ENCODE measurements around the gene SP5. TPM values are rescaled to one million over a fixed set of nuclear protein-coding genes. Genes with fewer than 3 reads are reported as not detected.

SP5 gene
- total and polyA plus RNA-seq, 10 of the 15 experiments (the other 5 are each of a cell fraction or from before 2014, with no cell fraction given), result not detected

DNA sequence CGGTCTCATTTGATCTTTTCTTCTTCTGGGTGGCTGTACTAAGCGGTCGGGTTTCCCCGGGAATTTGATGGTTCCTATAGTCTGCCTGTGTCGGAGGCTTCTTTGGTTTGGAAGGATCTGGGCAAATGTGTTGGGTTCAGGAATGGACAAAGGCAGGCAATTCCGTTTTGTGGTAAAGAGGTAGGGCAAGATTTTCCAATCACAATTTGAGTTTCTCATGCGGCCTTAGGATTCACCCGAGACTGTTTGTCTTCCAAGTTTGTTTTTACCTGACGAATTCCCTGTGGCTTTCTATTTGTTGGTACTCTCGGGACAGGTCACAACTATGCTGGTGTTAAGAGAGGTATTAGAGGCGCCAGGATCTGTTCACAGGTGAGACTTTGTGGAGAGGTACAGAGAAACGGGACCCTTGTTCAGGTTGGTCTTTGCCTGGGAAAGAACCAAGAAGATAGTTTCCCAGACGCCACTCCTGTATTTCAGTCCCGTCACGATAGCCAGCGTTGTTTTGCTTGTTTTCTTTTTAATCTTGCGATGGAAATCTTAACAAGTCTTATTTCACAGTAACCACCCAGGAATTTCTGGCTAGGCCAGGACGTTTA, 3.0 kb downstream of the SP5 start:
- Histone ChIP-seq H3K4me3 (no peak overlapping the region), H3K4me1 (ENCODE audit: control insufficient read depth, insufficient read depth, low read length) (no peaks in the 10 kb centered on the region; the same call in 1 of the 2 replicates), H2AFZ (ENCODE audit: control insufficient read depth, low read depth, low read length) (no peak overlapping the region), H3K79me2 (ENCODE audit: control insufficient read depth, insufficient read depth, low read length) (no peaks in the 10 kb centered on the region), H3K4me2 (ENCODE audit: control insufficient read depth, insufficient read depth) (no peak overlapping the region), H3K27ac (ENCODE audit: control insufficient read depth, insufficient read depth) (no peak overlapping the region), H3K36me3 (ENCODE audit: control insufficient read depth in 2 of 2, insufficient read depth in 2 of 2, low read length in 1 of 2) (no peaks in the 10 kb centered on the region), H3K9me3 (replicated peaks; ENCODE audit: control insufficient read depth, insufficient read depth, low read length) (no peaks in the 10 kb centered on the region; the same call in 2 of the 3 replicates), H3K27me3 (replicated peaks in 1 of 2; ENCODE audit: control insufficient read depth in 2 of 2, insufficient read depth in 2 of 2, low read length in 1 of 2) (peaks cover 25 to 27% of the 10 kb centered on the region in 2 experiments), H4K20me1 (ENCODE audit: control insufficient read depth, insufficient read depth) (no peaks in the 10 kb centered on the region), H3K9ac (ENCODE audit: control insufficient read depth, insufficient read depth, low read length) (no peak overlapping the region)
- ATAC-seq (no peak), DNase-seq (ENCODE audit: low read depth, low spot score) (no peak), FAIRE-seq (no peak)
- intact Hi-C loops (cut with micrococcal nuclease; ENCODE audit: unreplicated experiment), result loop anchor here (5.0 kb wide), 2 partner anchors 311 to 481 kb away; no protein-coding TSS in a partner anchor
- BruUV-seq (replicated peaks), result no TSS peak
- CTCF ChIA-PET, result no interaction called here
- RAD21 ChIA-PET (ENCODE audit: unreplicated experiment), result no interaction called here
- in situ Hi-C loops (cut with MboI), result no loop called here
- POLR2A ChIA-PET, result no interaction called here
- SMC1A ChIA-PET (ENCODE audit: uncharacterized antibody, unreplicated experiment), result interaction anchor here (1.1 kb wide), 1 partner anchor 310 kb away, joined by 4 read pairs; no protein-coding TSS in a partner anchor
- 19% methylated on average over 18 of the region's 18 CpGs for WGBS (ENCODE audit: insufficient coverage, insufficient replicate concordance, low lambda C conversion rate, missing lambda C conversion rate)
- TF ChIP-seq, protein P1, sequence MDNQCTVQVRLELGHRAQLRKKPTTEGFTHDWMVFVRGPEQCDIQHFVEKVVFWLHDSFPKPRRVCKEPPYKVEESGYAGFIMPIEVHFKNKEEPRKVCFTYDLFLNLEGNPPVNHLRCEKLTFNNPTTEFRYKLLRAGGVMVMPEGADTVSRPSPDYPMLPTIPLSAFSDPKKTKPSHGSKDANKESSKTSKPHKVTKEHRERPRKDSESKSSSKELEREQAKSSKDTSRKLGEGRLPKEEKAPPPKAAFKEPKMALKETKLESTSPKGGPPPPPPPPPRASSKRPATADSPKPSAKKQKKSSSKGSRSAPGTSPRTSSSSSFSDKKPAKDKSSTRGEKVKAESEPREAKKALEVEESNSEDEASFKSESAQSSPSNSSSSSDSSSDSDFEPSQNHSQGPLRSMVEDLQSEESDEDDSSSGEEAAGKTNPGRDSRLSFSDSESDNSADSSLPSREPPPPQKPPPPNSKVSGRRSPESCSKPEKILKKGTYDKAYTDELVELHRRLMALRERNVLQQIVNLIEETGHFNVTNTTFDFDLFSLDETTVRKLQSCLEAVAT (IDR thresholded peaks at IDR 0.05), result no peak
- TF ChIP-seq SRF (IDR thresholded peaks at IDR 0.05; ENCODE audit: low read depth in 2 of 2, low read length in 2 of 2), result no peak
- TF ChIP-seq, protein P2, sequence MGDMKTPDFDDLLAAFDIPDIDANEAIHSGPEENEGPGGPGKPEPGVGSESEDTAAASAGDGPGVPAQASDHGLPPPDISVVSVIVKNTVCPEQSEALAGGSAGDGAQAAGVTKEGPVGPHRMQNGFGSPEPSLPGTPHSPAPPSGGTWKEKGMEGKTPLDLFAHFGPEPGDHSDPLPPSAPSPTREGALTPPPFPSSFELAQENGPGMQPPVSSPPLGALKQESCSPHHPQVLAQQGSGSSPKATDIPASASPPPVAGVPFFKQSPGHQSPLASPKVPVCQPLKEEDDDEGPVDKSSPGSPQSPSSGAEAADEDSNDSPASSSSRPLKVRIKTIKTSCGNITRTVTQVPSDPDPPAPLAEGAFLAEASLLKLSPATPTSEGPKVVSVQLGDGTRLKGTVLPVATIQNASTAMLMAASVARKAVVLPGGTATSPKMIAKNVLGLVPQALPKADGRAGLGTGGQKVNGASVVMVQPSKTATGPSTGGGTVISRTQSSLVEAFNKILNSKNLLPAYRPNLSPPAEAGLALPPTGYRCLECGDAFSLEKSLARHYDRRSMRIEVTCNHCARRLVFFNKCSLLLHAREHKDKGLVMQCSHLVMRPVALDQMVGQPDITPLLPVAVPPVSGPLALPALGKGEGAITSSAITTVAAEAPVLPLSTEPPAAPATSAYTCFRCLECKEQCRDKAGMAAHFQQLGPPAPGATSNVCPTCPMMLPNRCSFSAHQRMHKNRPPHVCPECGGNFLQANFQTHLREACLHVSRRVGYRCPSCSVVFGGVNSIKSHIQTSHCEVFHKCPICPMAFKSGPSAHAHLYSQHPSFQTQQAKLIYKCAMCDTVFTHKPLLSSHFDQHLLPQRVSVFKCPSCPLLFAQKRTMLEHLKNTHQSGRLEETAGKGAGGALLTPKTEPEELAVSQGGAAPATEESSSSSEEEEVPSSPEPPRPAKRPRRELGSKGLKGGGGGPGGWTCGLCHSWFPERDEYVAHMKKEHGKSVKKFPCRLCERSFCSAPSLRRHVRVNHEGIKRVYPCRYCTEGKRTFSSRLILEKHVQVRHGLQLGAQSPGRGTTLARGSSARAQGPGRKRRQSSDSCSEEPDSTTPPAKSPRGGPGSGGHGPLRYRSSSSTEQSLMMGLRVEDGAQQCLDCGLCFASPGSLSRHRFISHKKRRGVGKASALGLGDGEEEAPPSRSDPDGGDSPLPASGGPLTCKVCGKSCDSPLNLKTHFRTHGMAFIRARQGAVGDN (IDR thresholded peaks at IDR 0.05), result no peak
- no peak for TF ChIP-seq YBX1 (IDR thresholded peaks at IDR 0.05)
- no peak for TF ChIP-seq RAD21 (IDR thresholded peaks at IDR 0.05; ENCODE audit: insufficient read depth, low read depth, low read length)
- TF ChIP-seq TARDBP (IDR thresholded peaks at IDR 0.05; ENCODE audit: borderline replicate concordance), result no peak
- no peak for TF ChIP-seq HDAC6 (IDR thresholded peaks at IDR 0.05; ENCODE audit: unreplicated experiment)
- TF ChIP-seq, protein P3, sequence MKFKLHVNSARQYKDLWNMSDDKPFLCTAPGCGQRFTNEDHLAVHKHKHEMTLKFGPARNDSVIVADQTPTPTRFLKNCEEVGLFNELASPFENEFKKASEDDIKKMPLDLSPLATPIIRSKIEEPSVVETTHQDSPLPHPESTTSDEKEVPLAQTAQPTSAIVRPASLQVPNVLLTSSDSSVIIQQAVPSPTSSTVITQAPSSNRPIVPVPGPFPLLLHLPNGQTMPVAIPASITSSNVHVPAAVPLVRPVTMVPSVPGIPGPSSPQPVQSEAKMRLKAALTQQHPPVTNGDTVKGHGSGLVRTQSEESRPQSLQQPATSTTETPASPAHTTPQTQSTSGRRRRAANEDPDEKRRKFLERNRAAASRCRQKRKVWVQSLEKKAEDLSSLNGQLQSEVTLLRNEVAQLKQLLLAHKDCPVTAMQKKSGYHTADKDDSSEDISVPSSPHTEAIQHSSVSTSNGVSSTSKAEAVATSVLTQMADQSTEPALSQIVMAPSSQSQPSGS (IDR thresholded peaks at IDR 0.05; ENCODE audit: low read length), result no peak
- TF ChIP-seq NFYB (IDR thresholded peaks at IDR 0.05; ENCODE audit: insufficient read depth, low read depth, low read length), result no peak
- TF ChIP-seq BMI1 (IDR thresholded peaks at IDR 0.05; ENCODE audit: borderline replicate concordance), result no peak
- no peak for TF ChIP-seq PML (IDR thresholded peaks at IDR 0.05; ENCODE audit: low read length)

Data from GM12878 (cell line).